Lung (tissue), 12 donors: ENCODE measurements around the gene MYRFL. TPM values are rescaled to one million over a fixed set of nuclear protein-coding genes. Genes with fewer than 3 reads are reported as not detected.

ENCODE experiments used
- ATAC-seq: fragments of 200-7000 bp; cut with Tn5 transposase; one replicate; pipeline ENCODE4 v1.9.1; 2020; ENCODE audit warnings: moderate number of reproducible peaks; ENCODE audit not compliant: insufficient read depth, low FRiP score
- DNase-seq, 3 donors: peaks; one replicate each; pipeline ENCODE4 v3.0.0-alpha.2; 2013 to 2017
- H3K27ac ChIP-seq, 2 donors: one replicate each; pipeline ENCODE4 v1.5.1; 2013; ENCODE audit warnings: mild to moderate bottlenecking in 2 of 2, moderate library complexity in 2 of 2, control low read depth in 1 of 2, inconsistent platforms in 1 of 2, low read depth in 1 of 2, low read length in 1 of 2
- H3K27me3 ChIP-seq, 3 donors: one replicate each; pipeline ENCODE4 v1.5.1; 2013; ENCODE audit warnings: low read length in 2 of 3; ENCODE audit not compliant: control insufficient read depth in 3 of 3, insufficient read depth in 3 of 3
- H3K36me3 ChIP-seq, 4 donors: one replicate each; pipeline ENCODE4 v1.5.1; 2013; ENCODE audit warnings: low read length in 4 of 4, mild to moderate bottlenecking in 1 of 4, moderate library complexity in 1 of 4; ENCODE audit not compliant: control insufficient read depth in 4 of 4, insufficient read depth in 4 of 4
- H3K4me1 ChIP-seq, 5 donors: one replicate each; pipeline ENCODE4 v1.5.1; 2013; ENCODE audit warnings: low read length in 5 of 5, mild to moderate bottlenecking in 2 of 5, moderate library complexity in 1 of 5; ENCODE audit not compliant: control insufficient read depth in 5 of 5, insufficient read depth in 5 of 5
- H3K4me3 ChIP-seq: one replicate; pipeline ENCODE4 v1.5.1; 2013; ENCODE audit warnings: mild to moderate bottlenecking, control low read depth, moderate library complexity
- H3K9ac ChIP-seq, 2 donors: one replicate each; pipeline ENCODE4 v1.5.1; 2013; ENCODE audit warnings: low read length in 2 of 2, control low read depth in 1 of 2; ENCODE audit not compliant: insufficient read depth in 1 of 2
- H3K9me3 ChIP-seq, 4 donors: one replicate each; pipeline ENCODE4 v1.5.1; 2013; ENCODE audit warnings: low read length in 3 of 4, mild to moderate bottlenecking in 1 of 4, moderate library complexity in 1 of 4; ENCODE audit not compliant: control insufficient read depth in 4 of 4, insufficient read depth in 3 of 4
- CTCF ChIP-seq: IDR thresholded peaks from 2 replicates; pipeline ENCODE4 v1.5.1; 2012; ENCODE audit warnings: mild to moderate bottlenecking; ENCODE audit errors: control extremely low read depth, extremely low read depth
- WGBS, 2 donors: extraction: QIAGEN DNeasy Blood & Tissue Kit; methylation state at CpG; one replicate each; pipeline ENCODE4 v1.1.7; 2013; 5-methylcytosine and 5-hydroxymethylcytosine counted together
- polyA plus RNA-seq, 2 donors: library from polyadenylated mRNA; stranded (reverse); fragments of 200-250 nt; gene quantifications; one replicate each; pipeline ENCODE4 v1.2.1, GENCODE V29; 2013
- total RNA-seq, 2 donors: library from RNA; depleted of rRNA in 1 of 2; stranded (reverse); fragments of >200 nt in 1 of 2; gene quantifications; one replicate each; pipeline ENCODE4 v1.2.1, GENCODE V29; 2014 to 2021
- donor health status: control.
- donor health status: control.
- donor health status: Bipolar disorder and iron deficiency.
- donor health status: healthy.
- donor health status: DM: yes; HTN: yes; CAD: no.

The MYRFL gene
- total and polyA plus RNA-seq, 4 donors = 0.03 to 1.9 (median 0.15) TPM

DNA sequence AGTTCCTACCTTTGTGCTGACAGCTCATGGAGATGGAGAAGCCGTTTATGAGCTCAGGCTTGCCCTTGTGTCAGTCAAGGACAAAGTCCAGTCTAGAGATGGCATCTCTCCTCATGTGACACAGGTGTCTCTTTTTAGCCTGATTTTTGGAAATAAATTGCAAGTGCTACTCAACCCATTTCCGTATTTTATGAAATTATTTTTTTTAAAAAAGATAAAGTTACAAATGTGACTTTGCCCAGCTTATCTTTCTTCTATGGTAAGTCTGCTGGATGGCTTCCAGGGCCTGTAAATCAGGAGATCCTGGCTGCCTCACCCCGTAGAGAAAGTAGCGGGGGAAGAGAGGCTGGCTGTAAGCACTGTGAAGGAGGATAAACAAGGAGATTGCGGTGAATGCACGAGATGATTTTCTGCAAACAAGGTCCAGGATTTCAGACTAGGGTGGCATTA, 169.7 kb downstream of the MYRFL start:
- ATAC-seq (no peak), DNase-seq (no peak)
- H3K36me3 ChIP-seq = no peaks in the 10 kb centered on the region
- H3K9ac ChIP-seq = no peak overlapping the region
- TF ChIP-seq CTCF = no peak
- no peaks in the 10 kb centered on the region for H3K4me1 ChIP-seq
- H3K4me3 ChIP-seq = no peak overlapping the region
- WGBS, 2 donors = 67 to 77% methylated on average over 6 of the region's 6 CpGs
- no peaks in the 10 kb centered on the region for H3K27me3 ChIP-seq
- H3K9me3 ChIP-seq = no peaks in the 10 kb centered on the region
- no peak overlapping the region for H3K27ac ChIP-seq

DNA sequence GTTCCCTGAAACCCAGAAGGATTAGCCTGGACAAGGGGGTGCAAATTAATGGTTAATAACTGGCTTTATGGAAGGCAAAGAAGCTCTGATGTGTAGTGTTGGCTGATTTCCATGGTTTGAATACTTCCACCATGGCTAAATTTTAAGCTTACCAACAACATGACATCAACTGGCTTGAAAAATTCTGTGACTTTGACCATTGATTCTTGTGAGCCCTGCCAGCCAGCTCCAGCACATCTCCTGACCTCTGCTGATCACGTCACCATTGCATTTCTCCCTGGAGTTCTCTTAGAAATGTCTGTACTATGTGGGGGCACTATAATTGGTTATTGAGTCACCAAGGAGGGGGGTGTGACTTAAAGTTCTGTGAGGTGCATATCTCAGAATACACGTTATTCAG, 171.2 kb downstream of the MYRFL start:
- H3K27ac ChIP-seq = no peak overlapping the region
- ATAC-seq (no peak), DNase-seq (no peak)
- no peaks in the 10 kb centered on the region for H3K9me3 ChIP-seq
- H3K9ac ChIP-seq = no peak overlapping the region
- TF ChIP-seq CTCF = no peak
- no peak overlapping the region for H3K4me3 ChIP-seq
- H3K27me3 ChIP-seq = no peaks in the 10 kb centered on the region
- H3K4me1 ChIP-seq = peaks cover 0 to 3% (median 0%) of the 10 kb centered on the region in 5 donors
- no peaks in the 10 kb centered on the region for H3K36me3 ChIP-seq
- WGBS, 2 donors = 77 to 86% methylated on average over 2 of the region's 2 CpGs

- no peaks in the 10 kb centered on the region for H3K36me3 ChIP-seq
- H3K9ac ChIP-seq = no peak overlapping the region
- no peaks in the 10 kb centered on the region for H3K9me3 ChIP-seq
- no peak overlapping the region for H3K4me3 ChIP-seq
- ATAC-seq (no peak), DNase-seq (no peak)
- H3K27me3 ChIP-seq = no peaks in the 10 kb centered on the region
- H3K27ac ChIP-seq = no peak overlapping the region
- 87 to 97% methylated on average over 2 of the region's 2 CpGs for WGBS, 2 donors
- no peak for TF ChIP-seq CTCF
- peaks cover 0 to 6% (median 2%) of the 10 kb centered on the region in 5 donors for H3K4me1 ChIP-seq
These were observed 171.7 kb downstream of the MYRFL start for GRCh38 chr12:69996722-69997121.

DNA sequence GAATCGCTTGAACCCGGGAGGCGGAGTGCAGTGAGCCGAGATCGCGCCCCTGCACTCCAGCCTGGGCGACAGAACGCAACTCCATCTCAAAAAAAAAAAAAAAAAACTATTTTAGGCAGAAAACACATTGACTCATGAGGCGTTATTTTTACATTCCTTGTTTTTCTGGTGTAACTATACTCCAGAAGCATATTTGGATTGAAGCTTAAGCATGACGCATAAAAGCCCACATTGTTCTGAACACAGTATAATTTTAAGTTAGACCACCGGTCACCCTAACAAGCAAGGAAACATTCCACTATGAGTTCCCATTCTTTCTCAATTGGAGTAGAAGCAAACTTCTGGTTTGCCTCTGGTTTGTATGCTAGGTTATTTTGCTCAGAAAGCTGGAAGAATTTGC, 173.0 kb downstream of the MYRFL start:
- Histone ChIP-seq H3K9ac (no peak overlapping the region), H3K27ac (peak overlapping the region in 1 of 2 donors; percentile 5), H3K36me3 (no peaks in the 10 kb centered on the region), H3K4me1 (peaks cover 0 to 19% (median 9%) of the 10 kb centered on the region in 5 donors), H3K27me3 (no peaks in the 10 kb centered on the region), H3K9me3 (no peaks in the 10 kb centered on the region), H3K4me3 (no peak overlapping the region)
- no peak for DNase-seq
- no peak for TF ChIP-seq CTCF
- 95 to 98% methylated on average over 11 of the region's 11 CpGs for WGBS, 2 donors
- ATAC-seq = no peak
